Measurements from ENCODE around the gene ABCF3.

The ABCF3 gene

DNA sequence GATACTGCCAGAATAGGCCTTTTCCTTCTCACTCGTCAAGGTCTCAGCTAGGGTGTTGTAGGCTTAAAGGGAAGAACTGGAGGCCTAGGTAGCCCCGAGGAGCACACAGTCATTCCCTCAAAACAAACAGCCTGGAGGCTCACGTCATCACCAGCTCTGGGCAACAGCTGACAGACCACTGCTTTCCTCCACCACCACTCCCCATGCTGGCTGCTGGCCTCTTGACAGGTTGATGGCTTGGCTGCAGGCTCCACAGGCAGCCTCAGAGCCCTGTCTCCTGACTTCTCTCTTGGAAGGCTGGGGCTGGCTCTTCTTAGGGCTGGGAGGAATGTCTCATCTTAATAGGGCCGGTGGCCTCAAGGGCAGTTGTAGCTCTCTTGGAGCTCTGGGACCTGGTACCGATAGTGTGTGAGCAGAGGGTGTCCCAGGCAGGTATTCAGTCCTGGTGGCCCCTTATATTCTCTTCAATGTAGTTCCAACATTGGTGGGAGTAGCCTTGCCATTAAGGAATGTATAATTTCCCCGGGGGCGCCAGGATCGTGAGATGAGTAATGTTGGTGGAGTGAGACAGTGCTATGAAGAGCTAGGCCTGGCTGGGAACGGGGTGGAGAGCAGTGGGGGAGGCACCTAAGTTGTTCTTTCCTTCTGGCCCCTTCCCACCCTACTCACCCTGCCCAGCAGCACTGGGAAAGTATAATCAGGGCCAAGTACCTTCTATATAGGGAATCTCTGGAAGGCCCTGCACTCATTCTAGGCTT is 17.5 kb upstream of the ABCF3 start:
- no peak for DNase-seq

DNA sequence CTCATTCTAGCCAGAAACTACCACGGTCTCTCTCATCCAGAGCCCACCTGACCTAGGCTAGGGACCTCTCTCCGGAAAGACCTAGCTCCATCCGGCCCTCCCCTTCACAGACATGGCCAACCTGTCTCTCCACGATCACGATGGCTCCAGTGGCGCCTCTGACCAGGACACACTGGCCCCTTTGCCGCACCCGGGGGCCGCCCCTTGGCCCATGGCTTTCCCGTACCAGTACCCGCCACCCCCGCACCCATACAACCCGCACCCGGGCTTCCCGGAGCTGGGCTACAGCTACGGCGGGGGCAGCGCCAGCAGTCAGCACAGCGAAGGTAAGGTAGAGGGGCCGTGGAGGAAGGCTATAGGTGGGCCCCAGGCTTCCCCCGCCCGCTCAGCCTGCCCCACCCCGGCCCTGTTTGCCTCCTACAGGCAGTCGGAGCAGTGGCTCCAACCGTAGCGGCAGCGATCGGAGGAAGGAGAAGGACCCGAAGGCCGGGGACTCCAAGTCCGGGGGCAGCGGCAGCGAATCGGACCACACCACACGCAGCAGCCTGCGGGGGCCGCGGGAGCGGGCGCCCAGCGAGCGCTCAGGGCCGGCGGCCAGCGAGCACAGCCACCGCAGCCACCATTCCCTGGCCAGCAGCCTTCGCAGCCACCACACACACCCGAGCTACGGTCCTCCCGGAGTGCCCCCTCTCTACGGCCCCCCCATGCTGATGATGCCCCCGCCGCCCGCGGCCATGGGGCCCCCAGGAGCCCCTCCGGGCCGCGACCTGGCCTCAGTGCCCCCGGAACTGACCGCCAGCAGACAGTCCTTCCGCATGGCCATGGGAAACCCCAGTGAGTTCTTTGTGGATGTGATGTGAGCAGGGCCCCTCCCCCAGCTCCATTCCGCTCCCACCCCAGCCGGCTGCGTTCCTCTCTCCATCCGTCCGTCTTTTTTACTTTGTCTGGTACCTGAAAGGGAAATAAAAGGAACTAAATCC is 15.8 kb upstream of the ABCF3 start:
- no peak for DNase-seq

DNA sequence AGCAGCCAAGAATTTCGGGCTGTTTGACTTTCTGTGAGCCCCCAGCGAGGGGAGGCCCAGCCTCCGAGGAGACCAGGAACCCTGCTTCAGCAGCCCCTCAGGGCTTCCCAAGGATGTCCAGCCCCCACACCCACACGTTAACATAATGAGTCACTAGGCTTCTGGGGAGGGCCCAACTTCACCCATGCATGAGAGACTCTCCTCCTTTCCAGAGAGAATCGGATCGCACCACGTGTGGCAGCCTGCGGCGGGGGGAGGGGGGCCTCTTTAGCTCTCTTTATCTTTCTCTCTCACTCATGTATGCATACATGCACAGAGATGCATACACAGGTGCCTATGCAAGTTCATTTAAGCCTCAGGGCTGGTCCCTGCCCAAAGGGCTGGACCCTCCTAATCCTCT is 14.4 kb upstream of the ABCF3 start:
- DNase-seq: peak; percentile 10

DNA sequence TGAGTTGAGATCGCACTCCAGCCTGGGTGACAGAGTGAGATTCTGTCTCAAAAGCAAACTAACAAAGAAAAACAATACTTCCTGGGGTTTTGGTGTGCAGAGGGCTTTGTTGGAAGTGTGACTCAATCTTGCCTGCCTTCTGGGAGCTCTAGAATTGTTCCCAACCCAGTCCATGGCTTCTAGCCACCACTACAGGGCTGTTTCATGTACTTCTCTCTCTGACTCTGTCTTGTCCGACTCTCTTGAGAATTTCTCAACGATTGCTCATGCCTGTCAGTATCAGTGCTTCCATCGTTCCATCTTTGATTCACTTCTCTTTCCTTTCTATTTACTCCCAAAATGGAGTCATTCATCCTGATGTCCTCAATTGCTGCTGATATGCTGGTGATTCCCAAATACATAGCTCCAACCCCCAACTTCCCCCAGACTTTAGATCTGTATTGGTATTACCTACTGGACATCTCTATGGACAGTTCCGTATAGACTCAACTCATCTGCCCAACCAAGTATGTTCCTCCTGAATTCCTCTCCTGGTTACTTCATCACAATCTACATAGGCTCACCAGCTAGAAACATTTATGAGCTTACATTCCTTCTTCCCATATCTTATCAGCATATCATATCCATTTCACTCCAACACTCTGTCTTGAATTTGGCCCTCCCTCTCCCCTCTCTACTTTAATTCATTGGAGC is 13.2 kb upstream of the ABCF3 start:
- DNase-seq: no peak

DNA sequence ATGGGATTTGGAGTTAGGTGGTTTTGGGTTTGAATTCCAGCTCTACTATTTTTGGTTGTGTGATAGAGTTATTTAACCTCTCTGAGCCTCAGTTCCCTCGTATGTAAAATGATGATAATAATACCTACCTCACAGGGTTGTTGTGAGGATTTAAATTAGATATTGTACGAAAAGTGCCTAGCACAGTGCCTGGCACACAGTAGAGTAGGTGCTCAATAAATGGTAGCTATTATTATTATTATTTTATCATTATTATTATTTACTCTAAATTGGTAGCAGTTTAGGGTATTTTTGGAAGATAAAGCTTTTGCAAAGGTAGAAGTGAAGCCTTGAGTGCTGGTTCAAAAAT is 12.7 kb upstream of the ABCF3 start:
- no peak for DNase-seq

DNA sequence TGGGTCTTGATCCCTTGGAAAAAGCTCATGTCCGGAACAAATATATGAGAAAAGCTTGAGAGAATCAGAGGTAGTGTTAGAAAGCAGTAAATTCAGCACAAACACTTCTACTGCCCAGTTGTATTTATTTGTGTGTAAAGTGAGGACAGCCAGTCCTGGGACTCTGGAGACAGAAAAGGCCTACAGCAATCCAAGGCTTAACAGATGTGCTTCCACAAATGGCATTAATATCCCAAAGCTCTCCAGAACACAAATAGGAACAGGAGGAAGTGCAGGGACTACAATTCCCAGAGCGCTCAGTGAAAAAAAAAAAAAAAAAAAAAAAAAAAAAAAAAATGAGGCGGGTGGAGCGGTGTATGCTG is 11.7 kb upstream of the ABCF3 start:
- DNase-seq: no peak

DNA sequence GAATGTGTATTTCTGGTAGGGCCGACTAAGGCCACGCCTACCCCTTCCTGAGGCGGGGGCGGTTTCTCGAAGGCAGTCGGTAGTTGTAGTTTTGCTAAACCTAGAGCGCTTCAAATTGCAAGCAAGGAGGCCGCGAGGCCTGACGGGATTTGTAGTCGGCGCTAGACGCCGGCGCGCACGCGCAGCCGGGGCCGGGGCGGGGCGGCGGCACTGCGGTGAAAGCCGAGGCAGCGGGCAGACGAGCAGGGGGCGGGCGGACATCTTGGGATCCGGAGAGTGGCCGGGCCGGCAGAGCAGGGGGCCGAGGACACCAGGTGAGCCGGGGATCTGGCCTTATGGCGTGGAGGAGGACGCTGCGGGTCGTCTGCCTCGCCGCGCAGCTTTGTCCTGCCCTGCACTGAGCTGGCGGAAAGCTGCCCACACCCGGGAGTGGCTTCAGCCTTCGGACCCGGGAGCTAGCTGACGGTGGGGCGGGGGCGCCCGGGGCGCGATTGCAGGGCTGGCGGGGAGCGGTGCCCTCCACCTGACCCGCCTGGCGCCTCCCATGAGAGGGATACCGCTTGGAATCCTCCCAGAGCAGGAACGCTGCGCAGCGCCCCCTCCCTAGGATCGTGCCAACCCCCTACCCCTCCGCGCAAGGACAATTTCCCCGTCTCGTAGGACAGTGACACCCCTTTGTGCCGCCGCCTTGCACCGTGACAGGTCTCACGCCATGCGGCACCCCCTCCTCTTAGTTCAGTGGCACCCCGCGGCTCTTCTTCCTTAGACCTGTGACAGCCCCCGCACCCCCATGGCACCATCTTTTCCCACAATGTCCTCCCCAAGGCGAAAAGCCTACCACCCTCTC is 11.1 kb upstream of the ABCF3 start, which contains the start of gene AP2M1:
TSS of gene AP2M1 (plus strand) at position 210 of the 847 bp plus-strand sequence. CDS start 2,139 bp downstream, outside the sequence.
- peak; percentile 98 for DNase-seq

DNA sequence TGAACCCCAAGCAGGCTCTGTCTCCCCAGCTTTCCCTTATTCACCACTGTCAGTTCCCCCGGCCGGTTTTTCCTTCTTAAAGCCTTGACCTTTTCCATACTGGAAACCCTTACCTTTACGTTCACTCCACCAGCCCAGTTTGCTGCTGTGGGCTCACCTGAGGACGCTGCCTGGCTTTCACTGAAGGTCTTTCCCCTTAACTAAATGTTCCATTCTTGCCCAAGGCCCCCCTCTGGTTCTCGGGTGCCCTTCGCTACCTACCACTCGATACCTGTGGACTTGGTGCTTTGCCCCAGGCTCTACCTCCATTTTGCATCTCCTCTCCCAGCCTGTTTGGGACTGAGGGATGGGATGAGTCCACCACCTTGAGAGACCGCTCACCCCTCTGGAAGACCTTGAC is 10.5 kb upstream of the ABCF3 start:
- no peak for DNase-seq

DNA sequence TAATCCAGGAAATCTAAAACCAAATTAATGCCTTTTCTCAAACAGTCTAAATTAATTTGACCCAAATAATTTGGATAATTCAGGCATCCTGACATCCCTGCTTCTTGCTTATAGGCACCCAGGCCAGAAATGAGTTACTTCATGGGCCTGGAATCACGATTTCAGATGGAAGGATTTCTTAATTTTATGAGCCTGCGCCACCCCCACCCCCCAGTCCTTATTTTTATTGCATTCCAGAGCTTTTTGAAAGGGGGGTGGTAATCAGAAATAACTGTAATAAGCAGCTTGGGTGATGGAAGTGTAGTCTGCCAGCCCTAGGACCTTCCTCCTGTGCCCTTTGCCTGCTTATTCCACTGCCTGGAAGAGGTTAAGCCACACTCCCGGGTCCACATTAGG is 10.0 kb upstream of the ABCF3 start:
- no peak for DNase-seq

DNA sequence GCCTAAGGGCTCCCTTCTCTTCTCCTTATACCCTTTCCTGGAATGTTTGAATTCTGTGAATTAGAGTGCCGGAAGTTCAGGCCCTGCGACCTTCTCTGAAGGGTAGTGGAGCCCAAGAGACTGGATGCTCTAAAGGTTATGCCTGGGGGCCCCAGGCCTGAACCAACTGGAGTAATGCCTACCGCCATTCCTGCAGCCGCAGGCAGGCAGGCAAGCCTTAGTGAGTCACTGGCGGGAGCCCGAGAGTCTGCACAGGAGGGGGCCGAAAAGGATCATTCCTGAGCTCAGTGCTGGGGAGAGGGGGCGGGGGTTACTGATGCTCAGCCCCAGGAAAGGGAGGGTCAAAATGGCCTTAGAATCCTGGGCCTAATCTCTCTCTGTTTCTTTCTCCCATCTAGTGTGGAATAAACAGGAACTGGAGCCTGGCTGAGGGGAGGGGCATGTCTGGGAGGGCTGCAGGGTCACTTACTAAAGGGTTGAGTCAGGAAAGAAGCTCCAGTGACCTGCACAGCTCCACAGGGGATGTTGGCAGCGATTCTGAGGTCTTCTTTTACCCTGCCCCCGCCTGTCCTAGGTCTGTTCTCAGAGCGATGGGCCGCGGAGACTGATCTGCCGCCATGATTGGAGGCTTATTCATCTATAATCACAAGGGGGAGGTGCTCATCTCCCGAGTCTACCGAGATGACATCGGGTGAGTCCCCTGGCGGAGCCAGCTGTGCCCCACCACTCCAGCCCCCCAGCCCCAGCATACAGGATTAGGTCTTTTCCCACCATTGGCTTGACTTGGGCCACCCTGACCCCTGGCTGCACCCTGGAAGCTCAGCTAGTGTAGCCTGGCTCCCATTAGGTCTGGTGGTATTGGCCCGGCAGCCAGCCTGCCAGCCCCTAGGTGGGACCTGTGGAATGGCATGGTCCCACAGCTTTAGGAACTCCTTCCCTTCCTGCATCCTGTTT is 9.3 kb upstream of the ABCF3 start:
- DNase-seq: peak; percentile 8

DNA sequence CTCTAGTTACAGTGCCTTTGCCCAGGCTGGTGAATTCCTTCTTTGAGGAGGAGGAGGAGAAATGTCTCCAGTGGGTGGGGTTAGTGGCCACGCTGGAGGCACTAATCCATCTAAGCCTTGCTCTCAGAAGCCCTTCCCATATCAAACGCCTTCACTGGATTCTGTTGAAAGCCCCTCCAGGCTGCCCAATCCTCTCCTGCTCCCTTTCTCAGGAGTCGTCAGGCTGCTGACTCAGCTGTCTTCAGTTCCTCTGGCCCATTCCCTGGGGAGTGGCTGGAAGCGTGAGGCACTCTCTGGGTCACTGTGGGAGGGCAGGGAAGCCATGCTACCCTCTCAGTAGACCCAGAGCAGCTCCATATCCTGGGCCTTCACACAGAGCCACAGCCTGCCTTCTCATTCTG is 8.7 kb upstream of the ABCF3 start:
- no peak for DNase-seq

DNA sequence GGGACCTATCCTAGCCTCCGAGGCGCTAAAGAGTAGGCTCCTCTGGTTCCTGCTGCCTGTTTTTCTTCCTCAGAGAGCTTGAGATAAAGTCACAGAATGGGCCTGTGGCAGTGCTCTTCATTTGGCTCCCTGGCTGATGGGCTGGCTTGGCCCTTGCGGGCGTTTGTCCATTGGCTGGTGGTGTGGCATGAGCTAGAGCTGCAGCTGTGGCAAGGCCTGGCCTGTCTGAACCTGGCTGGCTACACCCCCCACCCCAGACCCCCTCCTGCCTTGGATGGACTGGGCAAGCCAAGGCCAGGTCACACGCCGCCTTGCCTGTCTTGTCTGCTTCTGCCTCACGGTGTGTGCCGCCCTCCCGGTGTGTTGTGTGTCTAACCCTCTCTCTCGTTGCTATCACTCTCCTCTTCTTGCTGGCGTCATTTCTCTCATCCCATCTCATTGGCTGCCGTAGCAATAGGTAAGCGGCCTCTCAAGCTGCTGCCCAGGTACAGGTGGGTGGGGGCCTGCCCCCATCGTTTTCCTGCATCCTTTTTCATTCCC is 8.2 kb upstream of the ABCF3 start:
- DNase-seq: no peak

DNA sequence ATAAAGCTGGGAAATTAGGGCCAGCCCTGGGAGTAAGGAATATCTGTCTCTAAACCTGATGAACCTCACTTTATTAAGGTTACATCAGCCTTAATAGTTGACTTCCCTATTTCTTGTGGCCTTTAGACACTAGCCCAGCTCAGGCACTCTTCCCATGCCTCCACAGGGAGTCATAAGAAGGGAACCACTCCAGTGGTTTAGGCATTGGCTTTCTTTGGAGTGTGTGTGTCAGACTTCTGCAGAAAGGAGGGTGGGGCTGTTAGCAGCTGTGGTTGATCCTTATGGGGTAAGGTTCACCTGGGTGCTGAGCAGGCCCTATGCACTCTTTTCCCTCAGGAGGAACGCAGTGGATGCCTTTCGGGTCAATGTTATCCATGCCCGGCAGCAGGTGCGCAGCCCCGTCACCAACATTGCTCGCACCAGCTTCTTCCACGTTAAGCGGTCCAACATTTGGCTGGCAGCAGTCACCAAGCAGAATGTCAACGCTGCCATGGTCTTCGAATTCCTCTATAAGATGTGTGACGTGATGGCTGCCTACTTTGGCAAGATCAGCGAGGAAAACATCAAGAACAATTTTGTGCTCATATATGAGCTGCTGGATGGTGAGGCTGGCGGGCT is 7.4 kb upstream of the ABCF3 start:
- no peak for DNase-seq

DNA sequence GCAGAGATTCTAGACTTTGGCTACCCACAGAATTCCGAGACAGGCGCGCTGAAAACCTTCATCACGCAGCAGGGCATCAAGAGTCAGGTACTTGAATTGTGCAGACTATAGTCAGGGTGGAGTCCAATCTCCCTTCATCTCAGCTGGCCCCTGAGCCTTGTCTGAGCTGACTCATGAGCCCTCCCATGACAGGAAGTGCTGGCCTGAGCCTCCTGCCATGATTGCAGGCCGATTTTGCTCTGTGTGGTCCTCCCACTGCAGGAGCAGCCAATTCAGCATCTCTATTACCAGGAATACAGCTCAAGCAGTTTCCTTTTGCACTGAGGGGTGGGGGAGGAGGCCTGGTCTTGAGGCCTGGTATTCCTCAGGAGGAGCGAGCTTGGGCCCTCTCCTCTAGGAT is 5.8 kb upstream of the ABCF3 start:
- DNase-seq: no peak

DNA sequence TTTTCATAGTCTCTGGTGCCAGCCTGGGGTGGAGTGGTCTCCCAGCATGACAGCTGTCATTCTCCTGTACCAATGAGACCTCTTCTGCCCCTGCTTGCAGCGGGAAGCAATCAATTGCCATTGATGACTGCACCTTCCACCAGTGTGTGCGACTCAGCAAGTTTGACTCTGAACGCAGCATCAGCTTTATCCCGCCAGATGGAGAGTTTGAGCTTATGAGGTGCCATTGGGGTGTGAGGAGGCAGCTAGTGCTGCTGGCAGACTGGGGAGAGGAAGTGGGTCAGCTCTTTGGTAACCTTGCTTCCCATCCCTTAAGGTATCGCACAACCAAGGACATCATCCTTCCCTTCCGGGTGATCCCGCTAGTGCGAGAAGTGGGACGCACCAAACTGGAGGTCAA is 4.4 kb upstream of the ABCF3 start:
- DNase-seq: no peak

DNA sequence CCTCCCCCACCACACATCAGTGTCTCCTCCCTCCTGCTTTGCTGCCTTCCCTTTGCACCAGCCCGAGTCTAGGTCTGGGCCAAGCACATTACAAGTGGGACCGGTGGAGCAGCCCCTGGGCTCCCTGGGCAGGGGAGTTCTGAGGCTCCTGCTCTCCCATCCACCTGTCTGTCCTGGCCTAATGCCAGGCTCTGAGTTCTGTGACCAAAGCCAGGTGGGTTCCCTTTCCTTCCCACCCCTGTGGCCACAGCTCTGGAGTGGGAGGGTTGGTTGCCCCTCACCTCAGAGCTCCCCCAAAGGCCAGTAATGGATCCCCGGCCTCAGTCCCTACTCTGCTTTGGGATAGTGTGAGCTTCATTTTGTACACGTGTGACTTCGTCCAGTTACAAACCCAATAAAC is 2.3 kb upstream of the ABCF3 start:
- no peak for DNase-seq

DNA sequence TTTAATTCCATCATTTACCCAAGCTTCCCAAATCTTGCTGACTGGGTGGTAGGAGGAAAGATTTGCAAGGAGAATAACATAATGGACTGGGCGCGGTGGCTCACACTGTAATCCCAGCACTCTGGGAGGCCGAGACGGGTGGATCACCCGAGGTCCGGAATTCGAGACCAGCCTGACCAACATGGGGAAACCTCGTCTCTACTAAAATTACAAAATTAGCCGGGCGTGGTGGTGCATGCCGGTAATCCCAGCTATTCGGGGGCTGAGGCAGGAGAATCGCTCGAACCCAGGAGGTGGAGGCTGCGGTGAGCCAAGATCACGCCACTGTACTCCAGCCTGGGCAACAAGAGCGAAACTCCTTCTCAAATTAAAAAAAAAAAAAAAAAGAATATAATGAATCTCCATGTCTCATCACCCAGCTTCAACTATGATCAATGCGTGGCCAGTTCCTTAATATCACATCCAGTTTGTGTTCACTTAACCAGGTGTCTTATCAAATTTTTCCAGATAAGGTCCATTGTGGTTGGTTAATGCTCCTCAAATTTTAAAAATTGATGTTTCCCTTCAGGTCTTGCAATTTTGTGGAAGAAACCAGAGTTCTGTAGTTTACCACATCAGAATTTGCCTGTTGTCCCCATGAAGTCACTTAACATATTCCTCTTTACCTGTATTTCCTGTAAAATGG is 1.3 kb upstream of the ABCF3 start:
- no peak for DNase-seq

DNA sequence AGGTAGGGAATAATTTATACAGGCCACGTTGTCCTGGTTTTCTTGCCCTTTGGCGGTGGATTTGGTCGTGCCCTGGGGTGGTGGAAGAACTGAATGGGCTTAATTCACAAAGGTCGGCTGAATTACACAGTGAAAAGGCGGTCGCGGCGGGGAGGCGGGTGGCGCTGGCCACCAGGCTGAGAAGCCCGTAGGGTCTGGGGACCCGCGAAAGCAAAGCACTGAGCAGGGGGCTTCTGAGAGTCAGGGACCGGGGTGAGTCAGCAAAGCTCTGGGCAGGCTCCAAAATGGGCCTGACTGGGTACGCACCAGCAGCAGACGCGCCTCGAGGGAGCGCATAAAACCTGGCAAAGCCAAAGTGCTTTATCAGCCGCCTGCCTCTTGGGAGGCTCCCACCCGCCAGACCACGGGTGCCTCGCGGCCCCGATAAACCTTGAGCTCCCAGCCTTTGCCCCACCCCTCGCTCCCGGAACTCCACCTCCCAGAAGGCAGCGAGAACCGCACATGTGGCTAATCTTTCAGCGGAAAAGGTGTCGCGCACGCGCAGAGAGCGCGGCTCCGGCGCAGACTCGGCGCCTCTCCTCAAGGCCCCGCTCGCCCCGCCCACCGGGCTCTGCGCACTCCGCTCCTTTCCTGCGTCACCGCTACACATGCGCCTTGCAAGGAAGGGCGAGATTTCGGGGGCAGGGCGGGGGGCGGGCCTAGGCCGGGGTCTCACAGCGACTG is 377 bp upstream of the ABCF3 start:
- DNase-seq: peak; percentile 98

DNA sequence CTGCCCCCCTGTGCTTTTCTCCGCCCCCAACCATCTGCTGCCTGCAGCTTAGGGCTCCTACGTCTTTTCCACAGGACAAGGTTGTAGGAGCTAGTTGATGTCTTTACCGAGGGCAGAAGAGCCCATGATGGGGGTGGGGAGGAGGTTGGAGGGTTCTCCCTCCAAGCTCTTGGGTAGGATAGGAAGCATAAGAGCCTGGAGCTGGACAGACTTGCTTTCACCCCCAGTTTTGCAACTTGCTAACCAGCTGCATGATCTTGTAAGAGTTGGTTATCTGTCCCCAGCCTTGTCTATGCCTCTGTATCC is 856 bp downstream of the ABCF3 start:
- peak; percentile 23 for DNase-seq

DNA sequence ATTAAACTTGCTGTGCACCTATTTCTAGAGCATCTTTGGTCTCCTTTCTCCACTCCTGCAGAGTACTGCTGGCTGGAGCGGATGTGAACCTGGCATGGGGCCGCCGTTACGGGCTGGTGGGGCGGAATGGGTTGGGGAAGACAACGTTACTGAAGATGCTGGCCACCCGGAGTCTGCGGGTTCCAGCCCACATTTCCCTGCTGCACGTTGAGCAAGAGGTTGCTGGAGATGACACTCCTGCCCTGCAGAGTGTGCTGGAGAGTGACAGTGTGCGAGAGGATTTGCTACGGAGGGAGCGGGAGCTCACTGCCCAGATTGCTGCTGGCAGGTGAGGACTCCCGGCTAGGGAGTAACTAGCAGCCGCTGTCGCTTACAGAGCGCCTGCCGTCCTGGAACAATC is 2.1 kb downstream of the ABCF3 start:
- no peak for DNase-seq

Measured in DMS53 (cell line).